HepG2 (cell line): ENCODE measurements around the gene EPHA10. TPM values are rescaled to one million over a fixed set of nuclear protein-coding genes. Genes with fewer than 3 reads are reported as not detected.

Experiments used
- ATAC-seq: fragments of 200-7000 bp; cut with Tn5 transposase; 3 replicates; pipeline ENCODE4 v1.9.1; 2020; ENCODE audit warnings: mild to moderate bottlenecking, moderate library complexity
- BruUV-seq: library from RNA; stranded (reverse); fragments of 400-500 nt; replicated peaks from 2 replicates; lab custom pipeline; 2021; lab: Mats Ljungman, UMichigan
- CTCF ChIA-PET: fragments of 300-600 bp; formaldehyde crosslinking; extraction: SDS; loops from one replicate; lab custom pipeline; 2021; ENCODE audit warnings: low total read pairs, inconsistent platforms, low intra/inter-chr PET ratio; lab: Yijun Ruan, JAX
- POLR2A ChIA-PET: fragments of 350-600 bp; sonication (Branson Sonifier 250); formaldehyde crosslinking; loops from one replicate; lab custom pipeline; 2020; ENCODE audit warnings: antibody characterized with exemption, inconsistent platforms; lab: Yijun Ruan, JAX
- DNase-seq: peaks from one replicate; pipeline ENCODE4 v3.0.0-alpha.2; 2015; ENCODE audit warnings: low spot score
- FAIRE-seq: peaks from 3 replicates; lab custom pipeline; 2011; peaks lifted over from hg19 to GRCh38; lab: Jason Lieb, UNC
- H2AFZ ChIP-seq: one replicate; pipeline ENCODE4 v1.6.1; 2011; ENCODE audit warnings: low read length, inconsistent platforms
- H3K27ac ChIP-seq: fragments of 300-600 bp; 3 replicates; pipeline ENCODE4 v1.8.0; 2011; ENCODE audit warnings: mixed run types, mild to moderate bottlenecking, mixed read lengths, low read length, inconsistent platforms; ENCODE audit not compliant: insufficient read depth; ENCODE audit errors: extremely low read length
- H3K27me3 ChIP-seq, 2 experiments: fragments of 200-600 bp in 1 of 2; 2 replicates in 1 of 2; 3 replicates in 1 of 2; pipeline versions ENCODE4 v1.6.0 to v1.8.0; 2011; ENCODE audit warnings: low read length in 2 of 2, mild to moderate bottlenecking in 2 of 2, moderate library complexity in 2 of 2, inconsistent platforms in 1 of 2; ENCODE audit not compliant: insufficient read depth in 2 of 2, control insufficient read depth in 1 of 2
- H3K36me3 ChIP-seq, 2 experiments: fragments of 200-600 bp in 1 of 2; replicated peaks in 1 of 2; 2 replicates in 1 of 2; 3 replicates in 1 of 2; pipeline versions ENCODE4 v1.5.1 to v1.8.0; 2011; ENCODE audit warnings: low read length in 2 of 2, inconsistent platforms in 1 of 2; ENCODE audit not compliant: insufficient read depth in 2 of 2, control insufficient read depth in 1 of 2
- H3K4me1 ChIP-seq: 2 replicates; pipeline ENCODE4 v1.5.1; 2012; ENCODE audit warnings: low read length, inconsistent platforms; ENCODE audit not compliant: insufficient read depth
- H3K4me2 ChIP-seq: 2 replicates; pipeline ENCODE4 v1.6.0; 2011; ENCODE audit warnings: low read depth, low read length, inconsistent platforms
- H3K4me3 ChIP-seq, 3 experiments: fragments of 200-600 bp in 1 of 3; sonication (generic), shearing (Covaris generic) in 1 of 3; replicated peaks in 1 of 3; 2 replicates each; pipeline ENCODE4 v1.5.1; 2011 to 2016; ENCODE audit warnings: low read length in 3 of 3, inconsistent platforms in 2 of 3, low read depth in 2 of 3, mild to moderate bottlenecking in 2 of 3, control low read depth in 1 of 3, mixed read lengths in 1 of 3; ENCODE audit not compliant: insufficient read depth in 1 of 3
- H3K79me2 ChIP-seq: one replicate; pipeline ENCODE4 v1.6.1; 2011; ENCODE audit warnings: low read length, inconsistent platforms; ENCODE audit not compliant: insufficient read depth
- H3K9ac ChIP-seq: 2 replicates; pipeline ENCODE4 v1.6.0; 2011; ENCODE audit warnings: mild to moderate bottlenecking, low read depth, low read length, inconsistent platforms; ENCODE audit not compliant: insufficient read depth
- H3K9me3 ChIP-seq: 2 replicates; pipeline ENCODE4 v1.5.1; 2012; ENCODE audit warnings: mild to moderate bottlenecking, low read length
- H4K20me1 ChIP-seq: 2 replicates; pipeline ENCODE4 v1.6.0; 2011; ENCODE audit warnings: inconsistent platforms, mild to moderate bottlenecking, low read length, moderate library complexity; ENCODE audit not compliant: insufficient read depth
- BCL6 ChIP-seq: IDR thresholded peaks from 2 replicates; pipeline ENCODE4 v1.6.1; 2016; ENCODE audit warnings: missing genetic modification reagents, missing compliant biosample characterization
- KDM5B ChIP-seq: sonication (generic); formaldehyde crosslinking; IDR thresholded peaks from 2 replicates; pipeline ENCODE4 v1.4.0; 2020; ENCODE audit warnings: missing genetic modification reagents, mild to moderate bottlenecking, borderline replicate concordance
- KLF9 ChIP-seq: IDR thresholded peaks from 2 replicates; pipeline ENCODE4 v1.6.1; 2016; ENCODE audit warnings: low read depth
- ZFYVE20 ChIP-seq: sonication (generic); formaldehyde crosslinking; IDR thresholded peaks from 2 replicates; pipeline ENCODE4 v1.8.0; 2023; ENCODE audit warnings: low read depth, mild to moderate bottlenecking, moderate library complexity, missing genetic modification reagents, borderline replicate concordance
- ZMYM4 ChIP-seq: sonication (generic); formaldehyde crosslinking; IDR thresholded peaks from 2 replicates; pipeline ENCODE4 v1.8.1; 2023; ENCODE audit warnings: mild to moderate bottlenecking, missing genetic modification reagents
- ZNF260 ChIP-seq: sonication (generic); formaldehyde crosslinking; IDR thresholded peaks from 2 replicates; pipeline ENCODE4 v1.4.0; 2020; ENCODE audit warnings: missing genetic modification reagents, low read depth, mild to moderate bottlenecking, borderline replicate concordance
- ZNF44 ChIP-seq: sonication (generic); formaldehyde crosslinking; IDR thresholded peaks from 2 replicates; pipeline ENCODE4 v1.5.1; 2020; ENCODE audit warnings: mild to moderate bottlenecking, missing genetic modification reagents
- ZNF562 ChIP-seq: sonication (generic); formaldehyde crosslinking; IDR thresholded peaks from 2 replicates; pipeline ENCODE4 v1.8.0; 2022; ENCODE audit warnings: missing genetic modification reagents, borderline replicate concordance
- ZNF816 ChIP-seq: sonication (generic); formaldehyde crosslinking; IDR thresholded peaks from 2 replicates; pipeline ENCODE4 v1.8.0; 2022; ENCODE audit warnings: missing genetic modification reagents, mild to moderate bottlenecking, borderline replicate concordance
- WGBS: methylation state at CpG from one replicate; pipeline ENCODE4 v1.1.6; 2017; ENCODE audit warnings: low lambda C conversion rate; 5-methylcytosine and 5-hydroxymethylcytosine counted together
- in situ Hi-C: cut with HindIII; loops from 2 replicates; pipeline ENCODE4 v1.10.0; 2017; ENCODE audit warnings: low pct_unique_long_range_greater_than_20kb; ENCODE audit not compliant: extremely low pct_ligation_motif_present
- intact Hi-C: fragments of 100-400 bp; cut with micrococcal nuclease; formaldehyde crosslinking; loops from one replicate; pipeline ENCODE4 v1.10.0; 2022; ENCODE audit not compliant: unreplicated experiment
- polyA plus RNA-seq, 8 experiments: library from polyadenylated mRNA; depleted of rRNA in 3 of 8; stranded (reverse) in 7 of 8; unstranded in 1 of 8; fragments of >200 nt; fragmentation: Illumina TruSeq in 4 of 8; extraction: Trizol in 4 of 8; gene quantifications; 2 replicates each; pipeline versions ENCODE4 v1.2.1 to v1.2.3, GENCODE V29; 2011 to 2016; ENCODE audit warnings: low read depth in 4 of 8, missing spikeins in 1 of 8, mixed read lengths in 1 of 8; ENCODE audit not compliant: insufficient read depth in 1 of 8
- total RNA-seq, 5 experiments: library from RNA; depleted of rRNA; stranded (reverse); fragments of >200 nt; fragmentation: Illumina TruSeq; extraction: Trizol; gene quantifications; 2 replicates each; pipeline ENCODE4 v1.2.3, GENCODE V29; 2016; ENCODE audit warnings: low read depth in 1 of 5
- TF ChIP-seq, protein P1 (sequence below), 2 experiments: sonication (generic) in 1 of 2; formaldehyde crosslinking in 1 of 2; IDR thresholded peaks; 2 replicates each; pipeline versions ENCODE4 v1.6.1 to v1.9.0; 2014 to 2022; ENCODE audit warnings: antibody characterized with exemption in 1 of 2, borderline replicate concordance in 1 of 2, inconsistent platforms in 1 of 2, low read depth in 1 of 2, missing genetic modification reagents in 1 of 2
- TF ChIP-seq, protein P2 (sequence below): sonication (generic); formaldehyde crosslinking; conservative IDR thresholded peaks from 2 replicates; pipeline ENCODE4 v1.4.0; 2020; ENCODE audit warnings: missing genetic modification reagents
- TF ChIP-seq, protein P3 (sequence below): sonication (generic); formaldehyde crosslinking; IDR thresholded peaks from 2 replicates; pipeline ENCODE4 v1.5.1; 2020; ENCODE audit warnings: missing genetic modification reagents, mild to moderate bottlenecking, borderline replicate concordance

Gene EPHA10
- total and polyA plus RNA-seq, 2 of the 13 experiments (the other 11 are each of a cell fraction or from before 2014, with no cell fraction given), result 0.11 to 0.58 TPM

DNA sequence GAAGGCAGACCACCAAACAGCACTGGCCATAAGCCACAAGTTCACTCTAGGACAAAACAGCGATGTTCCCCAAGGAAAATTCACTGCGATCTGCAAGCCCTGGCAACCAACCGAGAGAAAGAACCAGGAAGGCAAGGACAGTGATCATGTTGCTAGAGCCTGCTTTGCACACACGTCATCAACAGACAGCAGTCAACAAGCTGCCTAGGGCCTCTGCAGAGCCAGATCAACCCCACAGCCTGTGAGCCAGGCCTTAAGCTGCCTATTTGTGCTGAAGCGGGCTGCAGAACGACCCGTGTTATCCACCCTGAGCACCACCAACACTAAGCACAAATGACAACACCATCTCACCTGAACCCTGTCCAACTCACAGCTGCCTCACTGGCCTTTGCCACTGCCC lies 49.3 kb upstream of the EPHA10 start (continued):
- TF ChIP-seq ZNF816 (no peak), KDM5B (CRISPR knock-in tag) (no peak), ZNF44 (CRISPR knock-in tag) (no peak), ZMYM4 (CRISPR knock-in tag) (no peak), ZFYVE20 (no peak)

DNA sequence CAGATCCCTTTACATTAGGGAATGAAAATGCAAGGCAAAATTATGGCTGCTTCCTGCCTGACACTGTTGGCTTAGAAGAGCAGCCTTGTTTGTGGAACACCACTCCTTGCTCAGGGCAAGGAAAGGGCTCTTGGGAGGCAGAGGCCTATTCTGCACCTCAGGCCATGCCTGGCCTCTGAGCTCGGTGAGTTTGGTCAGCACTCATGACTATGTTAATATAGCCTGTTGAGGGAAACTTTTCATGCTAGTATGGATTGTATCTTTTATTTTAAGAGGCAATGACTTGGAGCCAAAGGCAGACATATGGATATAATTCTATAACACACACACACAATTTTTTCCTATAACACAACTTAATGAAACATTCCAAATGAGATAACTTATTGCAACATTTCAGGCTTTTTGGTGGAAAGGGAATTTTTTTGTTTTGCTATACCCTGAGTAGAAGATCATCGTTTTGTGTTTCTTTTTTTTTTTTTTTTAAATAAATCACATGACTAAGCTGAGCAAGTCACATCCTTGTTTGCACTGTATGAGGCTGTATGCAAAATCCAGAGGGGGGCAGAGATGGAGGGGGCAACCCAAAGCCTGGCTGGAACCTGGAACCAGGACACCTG lies 48.7 kb upstream of the EPHA10 start:
- ChIA-PET CTCF (no interaction called here), POLR2A (no interaction called here)
- Histone ChIP-seq H3K4me1 (peaks cover 31% of the 10 kb centered on the region), H3K27me3 (no peaks in the 10 kb centered on the region), H3K9ac (no peak overlapping the region), H3K4me3 (no peak overlapping the region), H3K79me2 (no peaks in the 10 kb centered on the region), H4K20me1 (no peaks in the 10 kb centered on the region), H3K36me3 (peaks cover 3 to 28% of the 10 kb centered on the region in 2 experiments; a peak in 3 of 5 replicates), H2AFZ (no peak overlapping the region), H3K9me3 (no peaks in the 10 kb centered on the region), H3K4me2 (no peak overlapping the region), H3K27ac (no peak overlapping the region)
- 99% methylated on average over 2 of the region's 2 CpGs for WGBS
- in situ Hi-C loops (loop anchor here (5.0 kb wide), 1 partner anchor 44 kb away; the partner anchor contains the start of gene MTF1), intact Hi-C loops (no loop called here)
- ATAC-seq (no peak), FAIRE-seq (no peak), DNase-seq (no peak)
- no TSS peak for BruUV-seq
- TF ChIP-seq BCL6 (CRISPR knock-in tag), result no peak
- TF ChIP-seq, protein P1, sequence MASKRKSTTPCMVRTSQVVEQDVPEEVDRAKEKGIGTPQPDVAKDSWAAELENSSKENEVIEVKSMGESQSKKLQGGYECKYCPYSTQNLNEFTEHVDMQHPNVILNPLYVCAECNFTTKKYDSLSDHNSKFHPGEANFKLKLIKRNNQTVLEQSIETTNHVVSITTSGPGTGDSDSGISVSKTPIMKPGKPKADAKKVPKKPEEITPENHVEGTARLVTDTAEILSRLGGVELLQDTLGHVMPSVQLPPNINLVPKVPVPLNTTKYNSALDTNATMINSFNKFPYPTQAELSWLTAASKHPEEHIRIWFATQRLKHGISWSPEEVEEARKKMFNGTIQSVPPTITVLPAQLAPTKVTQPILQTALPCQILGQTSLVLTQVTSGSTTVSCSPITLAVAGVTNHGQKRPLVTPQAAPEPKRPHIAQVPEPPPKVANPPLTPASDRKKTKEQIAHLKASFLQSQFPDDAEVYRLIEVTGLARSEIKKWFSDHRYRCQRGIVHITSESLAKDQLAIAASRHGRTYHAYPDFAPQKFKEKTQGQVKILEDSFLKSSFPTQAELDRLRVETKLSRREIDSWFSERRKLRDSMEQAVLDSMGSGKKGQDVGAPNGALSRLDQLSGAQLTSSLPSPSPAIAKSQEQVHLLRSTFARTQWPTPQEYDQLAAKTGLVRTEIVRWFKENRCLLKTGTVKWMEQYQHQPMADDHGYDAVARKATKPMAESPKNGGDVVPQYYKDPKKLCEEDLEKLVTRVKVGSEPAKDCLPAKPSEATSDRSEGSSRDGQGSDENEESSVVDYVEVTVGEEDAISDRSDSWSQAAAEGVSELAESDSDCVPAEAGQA (IDR thresholded peaks at IDR 0.05; ENCODE audit: low read depth), result no peak
- TF ChIP-seq, protein P1 (CRISPR knock-in tag; IDR thresholded peaks at IDR 0.05; ENCODE audit: borderline replicate concordance), result no peak
- TF ChIP-seq, protein P2, sequence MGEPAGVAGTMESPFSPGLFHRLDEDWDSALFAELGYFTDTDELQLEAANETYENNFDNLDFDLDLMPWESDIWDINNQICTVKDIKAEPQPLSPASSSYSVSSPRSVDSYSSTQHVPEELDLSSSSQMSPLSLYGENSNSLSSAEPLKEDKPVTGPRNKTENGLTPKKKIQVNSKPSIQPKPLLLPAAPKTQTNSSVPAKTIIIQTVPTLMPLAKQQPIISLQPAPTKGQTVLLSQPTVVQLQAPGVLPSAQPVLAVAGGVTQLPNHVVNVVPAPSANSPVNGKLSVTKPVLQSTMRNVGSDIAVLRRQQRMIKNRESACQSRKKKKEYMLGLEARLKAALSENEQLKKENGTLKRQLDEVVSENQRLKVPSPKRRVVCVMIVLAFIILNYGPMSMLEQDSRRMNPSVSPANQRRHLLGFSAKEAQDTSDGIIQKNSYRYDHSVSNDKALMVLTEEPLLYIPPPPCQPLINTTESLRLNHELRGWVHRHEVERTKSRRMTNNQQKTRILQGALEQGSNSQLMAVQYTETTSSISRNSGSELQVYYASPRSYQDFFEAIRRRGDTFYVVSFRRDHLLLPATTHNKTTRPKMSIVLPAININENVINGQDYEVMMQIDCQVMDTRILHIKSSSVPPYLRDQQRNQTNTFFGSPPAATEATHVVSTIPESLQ, result no peak
- TF ChIP-seq, protein P3, sequence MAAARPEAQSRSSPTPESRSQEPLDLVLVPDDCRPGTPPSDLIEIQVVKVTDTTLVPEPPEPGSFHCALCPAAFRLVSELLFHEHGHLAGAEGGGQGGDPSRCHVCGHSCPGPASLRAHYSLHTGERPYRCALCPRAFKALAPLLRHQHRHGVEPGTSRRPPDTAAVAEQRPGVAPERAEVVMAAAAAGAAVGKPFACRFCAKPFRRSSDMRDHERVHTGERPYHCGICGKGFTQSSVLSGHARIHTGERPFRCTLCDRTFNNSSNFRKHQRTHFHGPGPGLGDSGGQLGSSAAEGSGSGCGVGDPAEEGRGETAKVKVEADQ (CRISPR knock-in tag), result no peak
- no peak for TF ChIP-seq KLF9 (CRISPR knock-in tag)
- no peak for TF ChIP-seq ZNF260 (CRISPR knock-in tag)
- no peak for TF ChIP-seq ZNF562 (CRISPR knock-in tag)
